Measurements from ENCODE around the gene SLC24A4. TPM values are rescaled to one million over a fixed set of nuclear protein-coding genes. Genes with fewer than 3 reads are reported as not detected.

Gene SLC24A4
- polyA plus RNA-seq, 3 donors = 0.05 to 0.22 (median 0.11) TPM

DNA sequence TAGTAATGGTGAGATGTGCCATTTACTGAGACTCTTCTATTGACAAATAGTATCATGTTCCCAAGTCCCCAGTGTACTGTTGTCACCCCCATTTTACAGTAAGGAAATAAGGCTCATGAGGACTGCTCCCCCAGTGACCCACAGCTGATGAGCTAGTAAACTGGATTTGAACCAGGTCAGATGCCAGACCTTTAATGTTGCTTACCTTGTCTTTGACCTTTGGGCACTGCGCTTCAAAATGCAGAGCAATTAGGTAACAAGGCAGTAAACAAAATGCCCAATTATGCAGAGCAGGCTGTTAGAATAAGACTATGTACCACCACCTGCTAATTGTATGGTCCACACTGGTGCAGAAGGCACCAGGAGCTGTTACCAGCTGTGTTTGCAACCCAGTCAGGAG, 152.1 kb downstream of the SLC24A4 start:
- H3K27ac ChIP-seq (ENCODE audit: low read depth, low read length) = no peak overlapping the region
- WGBS, 3 donors = 93 to 97% (median 95%) methylated on average over 1 of the region's 1 CpG

- WGBS, 3 donors = 35 to 62% (median 37%) methylated on average over 14 of the region's 14 CpGs
- no peak overlapping the region for H3K27ac ChIP-seq (ENCODE audit: low read depth, low read length)
These were observed 152.7 kb downstream of the SLC24A4 start for GRCh38 chr14:92475451-92476187.

- no peak overlapping the region for H3K27ac ChIP-seq (ENCODE audit: low read depth, low read length)
- 69 to 78% (median 77%) methylated on average over 3 of the region's 3 CpGs for WGBS, 3 donors
These were observed 157.9 kb downstream of the SLC24A4 start for GRCh38 chr14:92480856-92481255.

GRCh38 chr14:92481386-92481785, 158.4 kb downstream of the SLC24A4 start:
- WGBS, 3 donors = 31 to 37% (median 33%) methylated on average over 1 of the region's 1 CpG
- no peak overlapping the region for H3K27ac ChIP-seq (ENCODE audit: low read depth, low read length)

DNA sequence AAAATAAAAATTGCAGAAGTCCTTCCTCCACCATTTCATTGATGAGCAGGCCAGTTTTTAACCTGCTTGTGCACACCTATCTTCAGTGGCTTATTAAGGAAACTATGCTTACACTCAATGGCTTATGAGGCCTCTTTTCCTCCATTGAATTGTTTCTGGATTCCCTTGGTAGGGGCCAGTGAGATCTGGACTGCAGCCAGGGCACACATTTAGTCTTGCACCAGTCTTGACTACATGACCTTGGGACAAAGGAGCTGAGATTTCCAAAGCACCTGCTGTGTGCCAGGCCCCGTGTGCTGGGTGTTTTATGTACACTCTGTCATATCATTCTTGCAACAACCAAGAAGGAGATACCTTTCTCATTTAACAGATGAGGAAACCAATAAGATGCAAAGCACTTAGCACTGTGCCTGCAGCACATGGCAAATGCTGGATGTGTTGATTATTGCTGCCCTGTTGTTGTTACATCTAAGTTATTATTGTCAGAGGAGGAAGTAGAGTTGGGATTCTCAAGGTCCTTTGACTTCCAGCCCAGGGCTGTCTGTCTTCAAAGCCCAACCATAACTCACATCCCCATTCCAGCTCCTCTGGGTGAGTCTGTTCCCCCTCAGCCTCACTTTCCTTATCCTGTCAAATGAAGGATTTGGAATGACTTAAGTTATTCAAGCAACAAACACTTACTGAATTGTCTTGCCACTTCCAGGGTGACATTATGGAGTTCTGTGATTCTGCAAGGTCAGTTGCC, 159.0 kb downstream of the SLC24A4 start:
- WGBS, 3 donors = 30 to 53% (median 30%) methylated on average over 1 of the region's 1 CpG

GRCh38 chr14:92482621-92483319, 159.8 kb downstream of the SLC24A4 start:
- 85 to 96% (median 93%) methylated on average over 9 of the region's 9 CpGs for WGBS, 3 donors
- no peak overlapping the region for H3K27ac ChIP-seq (ENCODE audit: low read depth, low read length)

More for the DNA sequence above, 159.0 kb downstream of the SLC24A4 start:
- H3K27ac ChIP-seq (ENCODE audit: low read depth, low read length) = no peak overlapping the region

GRCh38 chr14:92484132-92484823, 161.3 kb downstream of the SLC24A4 start:
- no peak overlapping the region for H3K27ac ChIP-seq (ENCODE audit: low read depth, low read length)
- WGBS, 3 donors = 82 to 94% (median 93%) methylated on average over 7 of the region's 7 CpGs

DNA sequence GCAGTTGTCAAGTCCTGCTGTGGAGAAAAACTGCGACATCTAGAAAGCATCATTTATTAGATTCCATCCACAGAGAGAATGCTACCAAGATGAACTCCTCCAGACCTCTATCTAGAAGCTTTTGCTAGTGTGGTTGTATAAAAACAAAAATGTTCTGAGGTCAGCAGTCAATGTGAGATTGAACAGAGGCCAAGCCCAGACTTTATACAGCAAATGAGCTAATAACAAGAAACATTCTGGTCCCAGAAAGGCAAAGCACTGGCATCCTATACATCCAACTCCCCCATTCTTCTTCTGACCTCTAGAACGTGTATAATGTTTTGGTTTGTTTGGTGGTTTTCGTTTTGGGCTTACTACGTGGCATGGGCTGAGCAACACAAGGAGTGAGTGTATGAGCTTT, 163.9 kb downstream of the SLC24A4 start:
- no peak overlapping the region for H3K27ac ChIP-seq (ENCODE audit: low read depth, low read length)
- 68 to 81% (median 76%) methylated on average over 4 of the region's 4 CpGs for WGBS, 3 donors

DNA sequence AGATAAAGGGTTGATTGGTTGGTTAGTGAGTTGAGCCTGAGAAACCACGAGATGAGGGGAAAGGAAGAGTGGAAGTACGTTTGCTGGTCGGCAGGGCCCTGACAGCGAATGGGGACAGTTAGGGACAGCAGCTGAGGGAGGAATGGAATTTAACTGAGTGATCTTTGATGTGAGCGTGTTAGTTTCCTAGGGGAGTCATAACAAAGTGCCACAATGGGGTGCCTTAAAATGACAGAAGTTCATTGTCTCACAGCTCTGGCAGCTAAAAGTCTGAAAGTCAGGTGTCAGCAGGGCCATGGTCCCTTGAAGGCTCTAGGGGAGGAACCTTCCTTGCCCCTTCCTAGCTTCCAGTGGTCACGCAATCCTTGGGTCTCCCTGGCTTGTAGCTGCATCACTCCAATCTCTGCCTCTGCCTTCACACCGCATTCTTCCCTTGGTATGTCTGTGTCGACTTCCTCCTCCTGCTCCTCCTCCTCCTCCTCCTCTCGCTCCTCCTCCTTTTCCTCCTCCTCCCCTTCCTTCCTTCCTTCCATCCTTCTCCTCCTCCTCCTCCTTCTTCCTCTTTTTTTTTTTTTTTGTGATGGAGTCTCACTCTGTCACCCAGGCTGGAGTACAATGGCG, 164.7 kb downstream of the SLC24A4 start:
- 47 to 58% (median 49%) methylated on average over 10 of the region's 10 CpGs for WGBS, 3 donors
- H3K27ac ChIP-seq (ENCODE audit: low read depth, low read length) = no peak overlapping the region

GRCh38 chr14:92489394-92490238, 166.7 kb downstream of the SLC24A4 start:
- WGBS, 3 donors = 76 to 81% (median 81%) methylated on average over 21 of the region's 21 CpGs
- H3K27ac ChIP-seq (ENCODE audit: low read depth, low read length) = no peak overlapping the region

- H3K27ac ChIP-seq (ENCODE audit: low read depth, low read length) = no peak overlapping the region
- WGBS, 3 donors = 67 to 74% (median 73%) methylated on average over 17 of the region's 17 CpGs
These were observed 167.4 kb downstream of the SLC24A4 start for GRCh38 chr14:92490239-92490959.

DNA sequence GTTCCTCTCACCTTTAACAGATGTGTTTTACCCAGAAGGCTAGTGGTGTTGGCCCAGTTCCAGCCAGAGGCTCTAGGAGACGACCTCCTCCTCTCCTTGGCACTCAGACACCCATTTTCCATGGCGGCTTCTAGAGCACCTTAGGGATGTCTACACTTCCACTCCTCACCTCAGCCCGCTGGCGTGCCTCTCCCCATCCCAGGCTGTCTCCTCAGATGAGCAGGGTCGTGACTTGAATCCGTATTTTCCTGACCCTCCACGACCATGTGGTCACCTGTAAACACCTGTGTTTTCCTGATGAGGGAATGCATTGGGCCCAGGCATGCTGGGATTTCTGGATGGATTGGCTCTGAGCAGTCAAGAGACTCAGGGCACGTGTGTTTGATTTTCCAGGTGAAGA, 168.8 kb downstream of the SLC24A4 start:
- no peak overlapping the region for H3K27ac ChIP-seq (ENCODE audit: low read depth, low read length)
- WGBS, 3 donors = 68 to 80% (median 79%) methylated on average over 8 of the region's 8 CpGs

GRCh38 chr14:92492258-92492657, 169.3 kb downstream of the SLC24A4 start:
- 41 to 77% (median 44%) methylated on average over 10 of the region's 10 CpGs for WGBS, 3 donors
- no peak overlapping the region for H3K27ac ChIP-seq (ENCODE audit: low read depth, low read length)

DNA sequence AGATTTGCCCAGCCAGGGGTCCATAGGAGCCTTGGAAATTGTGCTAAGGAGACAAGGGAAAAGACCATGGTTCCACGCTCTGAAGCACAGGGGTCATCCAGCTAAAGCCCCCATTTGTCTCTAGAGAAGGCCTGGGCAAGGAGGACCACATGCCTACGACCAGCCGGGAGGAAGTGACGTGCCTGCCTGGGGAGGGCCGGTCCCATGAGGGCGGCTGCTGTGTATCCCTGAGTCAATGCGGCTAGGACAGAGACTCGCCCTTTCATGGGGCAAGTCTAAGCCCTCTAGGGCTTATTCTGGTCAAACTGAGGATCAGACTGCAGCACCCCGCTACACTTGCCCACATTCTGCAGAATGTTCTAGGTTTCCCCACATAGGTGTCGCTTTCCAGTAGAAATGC, 170.1 kb downstream of the SLC24A4 start:
- no peak overlapping the region for H3K27ac ChIP-seq (ENCODE audit: low read depth, low read length)
- WGBS, 3 donors = 84 to 88% (median 87%) methylated on average over 10 of the region's 10 CpGs

DNA sequence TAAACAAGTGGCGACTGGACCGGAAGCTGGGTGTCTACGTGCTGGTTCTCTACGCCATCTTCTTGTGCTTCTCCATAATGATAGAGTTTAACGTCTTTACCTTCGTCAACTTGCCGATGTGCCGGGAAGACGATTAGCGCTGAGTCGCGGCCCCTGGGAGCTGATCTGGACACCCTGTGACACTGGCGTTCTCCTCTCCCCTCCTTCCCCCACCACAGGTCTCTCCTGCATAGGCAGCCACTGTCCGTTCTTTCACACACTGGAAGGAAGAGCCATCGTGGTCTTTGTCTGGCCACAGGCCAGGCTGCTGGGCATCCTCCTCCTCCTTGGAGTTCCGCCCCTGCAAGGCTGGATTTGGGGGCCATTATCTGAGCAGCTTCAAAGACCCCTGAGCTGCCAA, 170.5 kb downstream of the SLC24A4 start:
- 82 to 89% (median 86%) methylated on average over 16 of the region's 16 CpGs for WGBS, 3 donors

DNA sequence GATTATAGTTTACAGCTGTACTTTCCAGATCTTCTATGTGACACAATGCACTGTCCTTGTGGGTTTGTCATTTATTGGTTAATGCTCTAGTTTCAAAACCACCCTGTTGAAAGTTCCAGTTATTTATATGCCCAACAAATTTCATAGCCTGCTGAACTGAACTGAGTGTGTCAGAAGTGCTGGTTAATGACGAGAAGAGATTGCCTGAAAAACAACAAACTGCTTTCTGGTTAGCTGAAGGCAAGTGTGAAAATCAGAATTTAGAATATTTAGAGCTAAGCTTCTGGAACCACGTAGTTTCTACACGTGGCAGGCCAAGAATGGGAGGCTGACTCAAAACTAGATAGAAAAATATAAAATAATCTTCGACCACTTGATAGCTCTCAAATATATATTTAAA, 171.5 kb downstream of the SLC24A4 start:
- H3K27ac ChIP-seq (ENCODE audit: low read depth, low read length) = no peak overlapping the region

More for the DNA sequence above, 170.5 kb downstream of the SLC24A4 start:
- no peak overlapping the region for H3K27ac ChIP-seq (ENCODE audit: low read depth, low read length)

GRCh38 chr14:92495027-92495426, 172.1 kb downstream of the SLC24A4 start:
- 44 to 58% (median 54%) methylated on average over 6 of the region's 6 CpGs for WGBS, 3 donors
- no peak overlapping the region for H3K27ac ChIP-seq (ENCODE audit: low read depth, low read length)

More for the DNA sequence above, 171.5 kb downstream of the SLC24A4 start:
- 64 to 69% (median 68%) methylated on average over 4 of the region's 4 CpGs for WGBS, 3 donors
